Common myeloid progenitor, CD34-positive (primary cell): ENCODE measurements around the gene CHDH.

Experiments
- CTCF ChIA-PET: fragments of 350-600 bp; sonication (Branson Sonifier 250); formaldehyde crosslinking; loops from one replicate; lab custom pipeline; 2021; ENCODE audit warnings: antibody characterized with exemption; lab: Charles Lee
- POLR2A ChIA-PET: fragments of 350-600 bp; sonication (Branson Sonifier 250); formaldehyde crosslinking; loops from one replicate; lab custom pipeline; 2021; ENCODE audit warnings: antibody characterized with exemption; lab: Charles Lee
- DNase-seq, 3 donors: peaks; one replicate each; pipeline versions ENCODE4 v3.0.0 to v3.0.0-alpha.2; 2013
- H3K27ac ChIP-seq, 2 experiments: 1 replicate in 1 of 2; 2 replicates in 1 of 2; pipeline ENCODE4 v1.7.0; 2013; ENCODE audit warnings: inconsistent platforms in 2 of 2, low read length in 2 of 2, mild to moderate bottlenecking in 2 of 2, low read depth in 1 of 2, moderate library complexity in 1 of 2; ENCODE audit not compliant: severe bottlenecking in 2 of 2, insufficient read depth in 1 of 2, poor library complexity in 1 of 2
- H3K27me3 ChIP-seq, 5 experiments: replicated peaks in 2 of 5; 1 replicate in 3 of 5; 2 replicates in 2 of 5; pipeline versions ENCODE4 v1.6.1 to v1.7.0; 2013; ENCODE audit warnings: low read length in 4 of 5, mild to moderate bottlenecking in 2 of 5, moderate library complexity in 2 of 5, inconsistent platforms in 1 of 5; ENCODE audit not compliant: insufficient read depth in 5 of 5, control insufficient read depth in 4 of 5
- H3K36me3 ChIP-seq, 4 experiments: 1 replicate in 2 of 4; 2 replicates in 2 of 4; pipeline versions ENCODE4 v1.6.1 to v1.7.0; 2013; ENCODE audit warnings: low read length in 3 of 4, control low read depth in 1 of 4, mild to moderate bottlenecking in 1 of 4; ENCODE audit not compliant: control insufficient read depth in 4 of 4, insufficient read depth in 4 of 4
- H3K4me1 ChIP-seq, 4 experiments: 1 replicate in 3 of 4; 2 replicates in 1 of 4; pipeline versions ENCODE4 v1.6.1 to v1.7.1; 2013; ENCODE audit warnings: low read length in 3 of 4, mild to moderate bottlenecking in 3 of 4, control low read depth in 1 of 4, inconsistent platforms in 1 of 4, moderate library complexity in 1 of 4; ENCODE audit not compliant: control insufficient read depth in 4 of 4, insufficient read depth in 4 of 4; ENCODE audit errors: control extremely low read depth in 1 of 4
- H3K4me3 ChIP-seq, 7 experiments: 1 replicate in 4 of 7; 2 replicates in 3 of 7; pipeline versions ENCODE4 v1.5.1 to v1.7.0; 2013; ENCODE audit warnings: mild to moderate bottlenecking in 7 of 7, low read length in 6 of 7, moderate library complexity in 6 of 7, inconsistent platforms in 2 of 7, low read depth in 2 of 7, control low read depth in 1 of 7; ENCODE audit not compliant: insufficient read depth in 4 of 7, control insufficient read depth in 1 of 7; ENCODE audit errors: extremely low read depth in 1 of 7
- H3K9me3 ChIP-seq, 5 experiments: 1 replicate in 4 of 5; 2 replicates in 1 of 5; pipeline versions ENCODE4 v1.6.1 to v1.7.1; 2013; ENCODE audit warnings: low read length in 4 of 5, mild to moderate bottlenecking in 2 of 5, inconsistent platforms in 1 of 5, low read depth in 1 of 5, moderate library complexity in 1 of 5; ENCODE audit not compliant: control insufficient read depth in 4 of 5, insufficient read depth in 2 of 5; ENCODE audit errors: control extremely low read depth in 1 of 5
- WGBS: methylation state at CpG from one replicate; pipeline ENCODE4 v1.1.5; 2013; ENCODE audit not compliant: insufficient coverage; 5-methylcytosine and 5-hydroxymethylcytosine counted together

CHDH gene

GRCh38 chr3:53768478-53769459, 77.5 kb downstream of the CHDH start:
- Histone ChIP-seq H3K9me3 (no peaks in the 10 kb centered on the region), H3K4me3 (no peak overlapping the region), H3K27ac (no peak overlapping the region), H3K27me3 (peaks cover 0 to 7% (median 0%) of the 10 kb centered on the region in 5 experiments), H3K4me1 (no peaks in the 10 kb centered on the region), H3K36me3 (no peaks in the 10 kb centered on the region)
- ChIA-PET CTCF (no interaction called here), POLR2A (no interaction called here)
- 93% methylated on average over 9 of the region's 12 CpGs for WGBS
- no peak for DNase-seq

GRCh38 chr3:53766706-53767105, 79.5 kb downstream of the CHDH start:
- DNase-seq: no peak
- WGBS: 97% methylated on average over 5 of the region's 7 CpGs
- no peaks in the 10 kb centered on the region for H3K9me3 ChIP-seq
- H3K4me1 ChIP-seq: no peaks in the 10 kb centered on the region
- H3K27ac ChIP-seq: no peak overlapping the region
- ChIA-PET POLR2A (no interaction called here), CTCF (no interaction called here)
- peaks cover 0 to 6% (median 0%) of the 10 kb centered on the region in 5 experiments for H3K27me3 ChIP-seq
- no peaks in the 10 kb centered on the region for H3K36me3 ChIP-seq
- no peak overlapping the region for H3K4me3 ChIP-seq

GRCh38 chr3:53765753-53766152, 80.5 kb downstream of the CHDH start:
- 98% methylated on average over 5 of the region's 5 CpGs for WGBS
- H3K27me3 ChIP-seq: peaks cover 0 to 5% (median 0%) of the 10 kb centered on the region in 5 experiments
- ChIA-PET POLR2A (no interaction called here), CTCF (no interaction called here)
- no peaks in the 10 kb centered on the region for H3K9me3 ChIP-seq
- no peaks in the 10 kb centered on the region for H3K36me3 ChIP-seq
- no peak overlapping the region for H3K27ac ChIP-seq
- no peak overlapping the region for H3K4me3 ChIP-seq
- no peaks in the 10 kb centered on the region for H3K4me1 ChIP-seq
- no peak for DNase-seq

- Histone ChIP-seq H3K4me3 (no peak overlapping the region), H3K27me3 (peaks cover 0 to 2% (median 0%) of the 10 kb centered on the region in 5 experiments), H3K36me3 (no peaks in the 10 kb centered on the region), H3K4me1 (no peaks in the 10 kb centered on the region), H3K9me3 (no peaks in the 10 kb centered on the region), H3K27ac (no peak overlapping the region)
- 92% methylated on average over 14 of the region's 14 CpGs for WGBS
- no peak for DNase-seq
- CTCF ChIA-PET: no interaction called here
- POLR2A ChIA-PET: no interaction called here
Measured at GRCh38 chr3:53764026-53764775, 82.0 kb downstream of the CHDH start.

- Histone ChIP-seq H3K27me3 (peaks cover 0 to 2% (median 0%) of the 10 kb centered on the region in 5 experiments), H3K27ac (no peak overlapping the region), H3K4me1 (no peaks in the 10 kb centered on the region), H3K36me3 (no peaks in the 10 kb centered on the region), H3K9me3 (no peaks in the 10 kb centered on the region), H3K4me3 (no peak overlapping the region)
- CTCF ChIA-PET: no interaction called here
- WGBS: 100% methylated on average over 7 of the region's 7 CpGs
- no peak for DNase-seq
- POLR2A ChIA-PET: no interaction called here
Measured at GRCh38 chr3:53763353-53763752, 82.9 kb downstream of the CHDH start.
